ENCODE measurements around the gene NR6A1.

Gene NR6A1

DNA sequence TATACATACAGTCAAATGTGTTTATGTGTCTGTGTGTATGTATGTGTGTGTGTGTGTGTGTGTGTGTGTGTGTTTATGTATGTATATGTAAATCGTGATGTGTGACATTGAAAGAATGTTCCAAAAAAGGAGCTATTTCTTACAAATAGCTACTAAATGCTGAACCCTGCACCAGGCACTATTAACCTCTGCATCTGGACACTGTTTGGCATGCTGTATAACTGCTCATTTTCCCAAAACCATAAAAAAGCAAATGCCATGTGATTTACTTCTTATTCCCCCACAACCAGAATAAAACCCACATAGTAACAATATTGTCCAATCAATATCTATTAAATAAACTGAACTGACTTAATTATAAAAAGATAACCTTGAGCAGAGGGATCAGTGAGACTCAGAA lies 91.1 kb downstream of the NR6A1 start:
- TF ChIP-seq POLR2A (IDR thresholded peaks at IDR 0.05; ENCODE audit: low read length) (no peak), GATA1 (IDR thresholded peaks at IDR 0.05; ENCODE audit: low read depth, low read length) (no peak)
- no peak for DNase-seq

DNA sequence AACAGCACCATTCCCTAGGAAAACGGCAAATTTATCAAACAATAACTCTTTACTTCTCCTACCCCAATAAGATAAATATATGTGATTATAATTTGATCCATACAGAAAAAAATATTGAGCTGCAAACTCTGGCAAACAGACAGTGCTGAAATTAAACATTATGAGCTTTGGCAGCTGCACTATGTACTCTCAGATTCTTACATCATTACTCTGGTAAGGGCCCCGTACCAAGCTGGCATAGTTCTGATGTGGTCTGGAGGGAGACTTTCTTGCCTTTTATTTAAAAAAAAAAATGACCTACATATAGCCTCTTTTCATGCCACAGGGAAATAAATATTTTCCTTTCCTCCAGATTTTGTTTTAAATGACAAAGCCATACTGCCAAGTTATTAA lies 95.0 kb downstream of the NR6A1 start:
- DNase-seq = no peak

DNA sequence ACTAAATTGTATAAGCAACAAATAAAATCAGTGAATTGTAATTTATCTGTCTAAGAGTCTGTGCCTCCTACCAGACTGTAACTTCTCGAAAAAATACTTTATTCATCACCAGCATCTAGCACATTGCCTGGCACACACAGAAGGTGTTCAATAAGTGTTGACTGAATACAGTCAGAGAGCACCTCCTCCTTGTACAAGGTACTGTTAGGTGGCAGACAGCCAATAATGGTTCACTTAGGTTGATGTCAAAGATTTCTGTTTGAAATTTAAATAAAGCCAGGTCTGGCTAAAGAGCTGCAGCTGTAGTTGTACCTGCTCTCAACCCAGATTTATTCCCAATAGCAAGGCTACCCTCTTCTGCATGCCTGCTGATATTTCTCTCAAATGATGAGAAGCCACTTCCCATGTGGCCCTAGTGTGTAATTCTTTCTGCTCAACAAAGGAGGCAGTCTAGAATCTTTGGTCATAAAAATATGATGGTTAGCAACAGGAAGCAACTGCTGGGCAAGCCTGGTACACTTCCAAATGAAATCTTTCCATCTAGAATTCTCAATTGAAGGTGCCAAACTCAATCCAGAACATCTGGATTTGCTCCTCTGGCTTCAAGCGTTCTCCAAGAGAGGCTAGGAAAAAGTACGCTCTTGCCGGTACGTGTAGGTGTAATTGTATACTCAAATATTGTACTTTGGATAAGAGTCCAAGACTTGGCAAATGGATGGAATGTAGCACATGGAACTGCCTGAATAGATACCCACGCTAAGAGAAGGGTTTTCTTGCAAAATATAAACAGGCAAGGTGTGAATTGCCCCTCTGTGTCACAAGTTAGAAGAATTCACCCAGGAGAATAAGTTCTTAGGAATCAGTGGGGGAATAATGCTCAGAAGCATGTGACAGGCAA lies 95.6 kb downstream of the NR6A1 start:
- TF ChIP-seq GATA1 (IDR thresholded peaks at IDR 0.05; ENCODE audit: low read depth, low read length) = no peak
- no peak for TF ChIP-seq POLR2A (IDR thresholded peaks at IDR 0.05; ENCODE audit: low read length)
- DNase-seq = no peak

More for the DNA sequence above, 95.0 kb downstream of the NR6A1 start:
- TF ChIP-seq GATA1 (IDR thresholded peaks at IDR 0.05; ENCODE audit: low read depth, low read length) (no peak), POLR2A (IDR thresholded peaks at IDR 0.05; ENCODE audit: low read length) (no peak)

DNA sequence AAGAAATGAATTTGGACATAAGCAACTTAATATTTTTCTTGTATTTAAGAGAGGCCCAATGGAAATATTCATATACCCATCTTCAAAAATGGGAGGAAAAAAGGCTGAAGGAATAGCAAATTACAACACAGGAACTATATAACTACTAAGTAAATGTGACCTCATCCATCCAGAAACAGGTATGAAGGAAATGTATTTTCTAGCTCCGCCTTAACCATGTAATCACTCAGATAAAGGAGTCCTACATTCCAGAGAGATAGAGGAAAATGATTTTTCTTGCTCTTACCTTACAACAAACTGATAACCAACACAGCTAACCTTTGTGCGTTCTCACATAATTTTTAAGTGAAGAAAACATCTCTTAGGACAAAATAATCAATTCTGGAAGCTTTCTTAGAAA lies 96.5 kb downstream of the NR6A1 start:
- DNase-seq = no peak
- no peak for TF ChIP-seq GATA1 (IDR thresholded peaks at IDR 0.05; ENCODE audit: low read depth, low read length)
- no peak for TF ChIP-seq POLR2A (IDR thresholded peaks at IDR 0.05; ENCODE audit: low read length)

DNA sequence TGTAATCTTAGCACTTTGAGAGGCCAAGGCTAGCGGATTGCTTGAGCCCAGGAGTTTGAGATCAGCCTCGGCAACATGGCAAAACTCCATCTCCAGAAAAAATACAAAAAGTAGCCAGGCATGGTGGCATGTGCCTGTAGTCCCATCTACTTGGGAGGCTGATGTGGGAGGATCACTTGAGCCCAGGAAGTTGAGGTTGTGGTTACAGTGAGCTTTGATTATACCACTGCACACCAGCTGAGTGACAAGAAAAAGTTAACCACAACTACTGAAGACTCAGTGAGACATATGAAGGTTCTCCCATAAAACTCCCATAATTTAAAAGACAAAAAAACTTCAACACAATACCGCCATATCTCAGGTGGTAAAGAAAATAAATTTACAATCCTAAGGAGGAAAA lies 98.0 kb downstream of the NR6A1 start:
- DNase-seq = no peak
- TF ChIP-seq GATA1 (IDR thresholded peaks at IDR 0.05; ENCODE audit: low read depth, low read length) = no peak
- no peak for TF ChIP-seq POLR2A (IDR thresholded peaks at IDR 0.05; ENCODE audit: low read length)

DNA sequence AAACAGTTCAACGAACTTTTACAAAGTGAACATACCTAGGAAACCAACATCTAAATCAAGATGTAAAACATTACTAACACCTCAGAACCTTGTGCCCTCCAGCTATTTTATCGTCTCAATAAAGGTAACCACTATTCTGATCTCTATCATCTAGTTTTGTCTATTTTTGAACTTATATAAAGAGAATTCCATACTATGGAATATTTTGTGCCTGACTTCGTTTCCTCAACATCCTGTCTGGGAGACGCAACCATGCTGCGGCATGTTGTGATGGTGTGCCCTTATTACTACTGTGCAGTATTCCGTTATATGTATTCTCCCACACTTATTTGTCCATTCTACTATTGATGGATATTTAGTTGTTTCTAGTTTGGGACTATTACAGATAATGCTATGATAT lies 99.2 kb downstream of the NR6A1 start:
- TF ChIP-seq GATA1 (IDR thresholded peaks at IDR 0.05; ENCODE audit: low read depth, low read length) (no peak), POLR2A (IDR thresholded peaks at IDR 0.05; ENCODE audit: low read length) (no peak)
- DNase-seq = no peak

DNA sequence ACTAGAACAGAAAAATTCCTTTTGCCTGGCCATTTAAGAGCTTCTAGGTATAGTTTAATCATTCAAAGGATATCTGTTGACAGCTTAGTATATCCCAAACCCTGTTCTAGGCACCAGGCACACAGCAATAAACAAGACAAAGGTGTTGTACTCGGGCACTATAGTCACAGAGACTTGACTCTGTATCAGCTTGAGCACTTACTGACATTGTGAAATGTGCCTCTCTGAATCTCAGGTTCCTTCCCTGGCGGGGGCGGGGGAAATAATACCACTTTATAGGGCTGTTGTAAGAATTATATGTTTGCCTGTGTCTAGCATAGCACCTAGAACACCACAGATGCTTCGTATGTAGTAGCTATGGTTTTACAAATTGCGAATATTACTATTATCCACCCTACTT lies 104.5 kb downstream of the NR6A1 start:
- no peak for DNase-seq
- TF ChIP-seq GATA1 (IDR thresholded peaks at IDR 0.05; ENCODE audit: low read depth, low read length) (no peak), POLR2A (IDR thresholded peaks at IDR 0.05; ENCODE audit: low read length) (no peak)

DNA sequence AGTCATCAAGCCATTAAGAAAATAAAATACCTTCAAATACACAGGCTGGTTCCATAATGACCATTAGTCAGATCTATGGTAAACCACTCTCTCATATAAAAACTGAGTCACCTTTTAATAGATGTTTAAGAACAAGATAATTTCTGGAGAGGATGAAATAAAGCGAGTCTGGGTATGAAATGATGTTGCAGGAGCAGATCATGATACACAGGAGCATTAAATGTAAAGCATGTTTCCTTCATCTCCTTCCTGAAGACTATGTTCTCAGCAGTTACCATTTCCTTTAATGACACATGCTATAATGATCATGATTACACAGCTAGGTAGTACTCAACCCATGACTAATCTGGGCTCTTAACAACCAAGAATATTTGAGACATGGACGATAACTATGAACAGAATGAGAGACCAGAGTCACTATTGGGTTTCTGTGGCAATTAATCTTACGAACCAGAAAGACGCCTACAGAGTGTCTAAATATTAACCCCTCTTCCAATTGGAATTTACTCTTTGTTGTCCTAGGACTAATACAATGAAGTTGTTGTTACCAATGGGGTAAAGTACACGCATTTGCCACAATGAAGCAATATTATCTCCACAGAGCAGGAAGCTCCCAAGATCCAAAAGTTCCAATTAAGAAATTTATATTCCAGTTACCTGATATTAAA lies 105.6 kb downstream of the NR6A1 start:
- TF ChIP-seq GATA1 (IDR thresholded peaks at IDR 0.05; ENCODE audit: low read depth, low read length) (no peak), POLR2A (IDR thresholded peaks at IDR 0.05; ENCODE audit: low read length) (no peak)

DNA sequence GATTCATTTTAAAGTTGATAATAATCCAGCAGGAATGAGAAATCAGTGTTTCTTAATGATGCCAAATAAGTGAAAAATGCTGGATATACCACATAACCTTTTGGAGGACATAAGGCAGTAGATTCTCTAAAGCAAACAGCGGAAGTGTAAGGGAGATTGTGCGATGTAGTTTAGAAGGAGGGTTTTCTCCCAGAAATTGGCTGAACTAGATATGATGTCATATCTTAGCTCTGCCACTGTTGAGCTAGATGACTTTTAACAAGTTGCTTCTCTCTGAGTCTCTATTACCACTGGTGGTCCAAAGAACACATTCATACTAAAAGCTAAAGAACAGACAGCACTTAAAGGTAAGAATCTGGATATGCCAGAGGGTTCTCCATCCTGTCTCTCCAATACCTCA lies 107.0 kb downstream of the NR6A1 start:
- DNase-seq = no peak
- TF ChIP-seq POLR2A (IDR thresholded peaks at IDR 0.05; ENCODE audit: low read length) (no peak), GATA1 (IDR thresholded peaks at IDR 0.05; ENCODE audit: low read depth, low read length) (no peak)

More for the DNA sequence above, 105.6 kb downstream of the NR6A1 start:
- no peak for DNase-seq

DNA sequence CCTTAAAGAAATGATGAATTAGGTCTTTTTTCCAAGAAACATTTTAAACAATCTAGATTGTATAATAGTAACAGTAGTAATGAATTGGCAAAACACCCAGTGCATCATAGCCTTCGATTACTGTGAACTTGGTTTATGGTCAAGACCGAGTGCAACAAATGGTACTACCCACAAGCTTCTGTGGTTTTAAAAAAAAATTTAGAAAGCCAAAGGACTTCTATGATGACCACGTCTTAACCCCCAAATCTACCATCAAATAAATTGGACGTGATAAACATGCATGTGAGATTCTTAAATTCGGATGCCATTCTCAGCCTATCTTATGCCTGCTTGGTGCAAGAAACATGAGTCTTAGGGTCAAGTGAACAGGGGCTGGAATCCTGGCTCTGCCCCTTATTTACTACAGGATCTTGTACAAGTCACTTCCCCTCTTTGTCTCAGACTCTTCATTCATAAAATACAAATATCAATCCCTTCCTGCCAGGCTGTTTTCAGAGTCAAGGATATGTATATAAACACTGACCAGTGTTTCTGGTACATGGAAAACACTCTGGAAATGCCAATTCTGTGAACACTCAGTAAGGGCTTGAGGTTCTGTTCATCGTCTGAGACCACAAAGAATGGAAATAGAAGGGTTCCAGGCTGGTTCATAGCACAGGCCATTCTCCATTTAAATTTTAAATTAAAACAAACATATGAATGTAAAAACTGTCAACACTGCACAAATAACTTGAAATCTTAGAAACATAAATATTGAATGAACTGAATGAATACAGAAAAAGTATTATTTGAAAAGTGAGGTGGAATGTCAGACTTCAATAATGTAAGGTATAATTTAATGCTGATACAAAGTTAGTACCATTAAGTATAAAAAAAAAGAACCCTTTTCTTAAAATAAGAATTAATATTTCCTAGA lies 107.8 kb downstream of the NR6A1 start:
- DNase-seq = no peak
- TF ChIP-seq GATA1 (IDR thresholded peaks at IDR 0.05; ENCODE audit: low read depth, low read length) = no peak
- TF ChIP-seq POLR2A (IDR thresholded peaks at IDR 0.05; ENCODE audit: low read length) = no peak

DNA sequence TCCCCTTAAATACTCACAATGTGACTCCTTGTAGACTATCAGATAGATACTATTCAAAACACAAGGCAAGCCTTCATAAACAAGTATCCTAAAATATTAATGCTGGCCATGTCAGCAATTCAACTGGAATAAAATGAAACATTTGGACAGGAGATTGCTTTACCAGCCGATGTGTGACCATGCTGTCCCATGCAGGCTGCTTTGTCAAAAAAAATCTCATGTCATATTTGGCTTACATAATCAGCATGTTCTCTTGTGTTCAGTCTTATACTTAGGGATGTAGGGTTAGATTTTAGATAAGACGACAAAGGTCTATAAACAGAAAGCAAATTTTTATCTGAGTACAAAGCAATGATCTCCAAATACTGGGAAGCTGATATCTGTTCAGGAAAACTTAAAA lies 108.5 kb downstream of the NR6A1 start:
- DNase-seq = no peak
- TF ChIP-seq POLR2A (IDR thresholded peaks at IDR 0.05; ENCODE audit: low read length) (no peak), GATA1 (IDR thresholded peaks at IDR 0.05; ENCODE audit: low read depth, low read length) (no peak)

DNA sequence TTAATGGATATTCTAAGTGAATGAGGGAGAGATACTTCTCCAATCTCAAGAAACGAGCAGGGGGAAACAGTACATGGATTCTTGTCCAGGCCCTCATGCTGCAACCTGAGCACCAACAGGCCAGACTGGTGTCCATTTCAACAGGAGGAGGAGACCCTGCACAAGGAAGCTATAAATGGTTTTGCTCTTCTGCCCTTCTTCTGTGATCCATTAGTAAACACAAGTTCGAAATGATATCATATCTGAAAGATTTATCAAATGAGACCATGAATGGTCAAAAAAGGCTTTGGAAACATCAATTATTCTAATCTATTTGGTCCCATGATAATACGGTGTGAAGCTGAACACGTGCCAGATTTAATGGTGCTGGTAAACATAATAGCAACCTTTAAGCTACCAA lies 109.8 kb downstream of the NR6A1 start:
- TF ChIP-seq GATA1 (IDR thresholded peaks at IDR 0.05; ENCODE audit: low read depth, low read length) = no peak
- TF ChIP-seq POLR2A (IDR thresholded peaks at IDR 0.05; ENCODE audit: low read length) = no peak
- peak in 1 of 2 experiments; percentile 45 for DNase-seq

DNA sequence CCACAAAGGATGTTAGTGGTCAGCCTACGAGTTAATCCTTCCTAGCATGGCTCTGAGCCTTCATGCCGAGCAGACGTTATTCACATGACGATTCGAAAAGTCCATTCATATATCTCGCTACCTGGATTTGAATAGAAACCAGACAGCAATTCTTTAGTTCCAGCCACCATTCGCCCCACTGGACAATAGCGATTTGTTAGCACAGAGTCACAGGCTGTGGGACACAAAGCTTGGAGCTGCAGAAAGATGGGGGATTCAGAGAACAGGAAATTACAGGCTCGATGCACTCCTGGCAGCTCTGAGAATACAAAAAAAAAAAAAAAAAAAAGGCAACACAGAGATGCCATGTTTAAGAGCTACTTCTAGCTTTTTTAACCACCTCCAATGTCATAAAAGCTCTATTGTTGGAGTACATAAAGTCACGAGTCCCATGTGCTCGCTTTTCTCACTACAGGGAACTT lies 110.7 kb downstream of the NR6A1 start:
- no peak for TF ChIP-seq GATA1 (IDR thresholded peaks at IDR 0.05; ENCODE audit: low read depth, low read length)
- peak; percentile 50 to 58 for DNase-seq
